ENCODE data around the gene TNRC6C. TPM values are rescaled to one million over a fixed set of nuclear protein-coding genes. Genes with fewer than 3 reads are reported as not detected.
"Not testable (repeated sequence)": the region's sequence is repeated elsewhere in the genome, so short reads cannot be mapped to it uniquely, and the experiment has no call there.

TNRC6C gene
- total and polyA plus RNA-seq, 2 experiments from 2014 or later = 10.1 to 16.6 TPM

DNA sequence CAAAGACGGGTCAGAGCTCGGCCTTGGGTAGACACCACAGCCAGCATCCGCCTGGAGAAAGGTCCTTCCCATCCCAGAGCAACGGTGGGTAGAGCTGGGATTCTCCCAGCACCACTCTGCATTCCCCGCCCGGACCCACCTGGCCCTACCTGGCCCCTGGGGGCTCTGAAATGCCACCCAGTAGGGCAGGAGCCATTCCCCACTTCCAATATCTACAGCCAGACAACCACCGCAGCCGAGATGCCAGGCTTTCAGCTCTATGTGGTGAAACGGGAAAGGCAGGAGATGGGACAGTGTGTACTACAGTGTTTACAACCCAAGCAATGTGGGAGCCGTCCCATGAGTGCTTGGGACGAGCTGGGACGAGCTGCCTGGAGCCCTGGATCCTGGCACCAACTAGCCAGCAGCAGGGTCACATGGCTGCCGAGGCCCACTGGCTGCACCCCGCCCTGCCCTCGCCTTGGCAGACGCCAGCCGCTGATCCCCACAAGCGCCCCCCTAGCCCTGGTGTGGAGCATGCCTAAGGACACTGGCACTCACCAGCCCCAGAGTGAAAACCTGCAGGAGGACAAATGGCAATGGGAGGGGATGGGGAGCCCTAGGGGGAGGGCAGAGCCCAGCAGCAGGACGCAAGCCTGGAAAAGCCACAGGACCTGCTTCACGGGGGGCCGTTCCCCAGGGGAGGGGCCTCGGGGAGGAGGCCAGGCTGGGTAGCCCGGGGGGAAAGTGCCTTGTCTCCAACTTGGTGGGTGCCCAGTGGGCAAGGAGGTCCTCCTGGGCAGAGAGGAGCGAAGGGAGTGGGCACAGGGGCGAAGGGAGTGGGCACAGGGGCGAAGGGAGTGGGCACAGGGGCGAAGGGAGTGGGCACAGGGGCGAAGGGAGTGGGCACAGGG, 156.6 kb downstream of the TNRC6C start:
- Mint-ChIP-seq H3K27me3 (ENCODE audit: insufficient read depth, low read depth, poor library complexity) (peaks cover 19% of the 10 kb centered on the region), H3K27ac (no peak overlapping the region), H3K4me3 (no peak overlapping the region), H3K4me1 (peaks cover 2% of the 10 kb centered on the region), H3K9me3 (no peaks in the 10 kb centered on the region), H3K36me3 (ENCODE audit: low read depth) (peaks cover 20% of the 10 kb centered on the region)
- Histone ChIP-seq H4K20me1 (replicated peaks; ENCODE audit: insufficient read depth) (no peaks in the 10 kb centered on the region), H3K27me3 (ENCODE audit: insufficient read depth) (no peaks in the 10 kb centered on the region), H3K9me2 (ENCODE audit: insufficient read depth) (no peaks in the 10 kb centered on the region), H3K4me2 (no peak overlapping the region), H3K27ac (ENCODE audit: low read depth) (no peak overlapping the region), H3K36me3 (ENCODE audit: insufficient read depth) (no peaks in the 10 kb centered on the region), H3F3A (replicated peaks; ENCODE audit: low read depth) (0 out of 2 replicates have a peak, but pooled peaks cover 3% of the 10 kb centered on the region), H3K4me3 (no peak overlapping the region), H3K79me2 (replicated peaks; ENCODE audit: insufficient read depth) (no peaks in the 10 kb centered on the region), H3K4me1 (ENCODE audit: insufficient read depth) (no peaks in the 10 kb centered on the region), H2AFZ (no peak overlapping the region)
- ATAC-seq = no peak
- TF ChIP-seq JUNB (IDR thresholded peaks at IDR 0.05; ENCODE audit: unreplicated experiment) (no peak), EZH2 (IDR thresholded peaks at IDR 0.05; ENCODE audit: low read depth, unreplicated experiment) (no peak)
- TF ChIP-seq, protein P1, sequence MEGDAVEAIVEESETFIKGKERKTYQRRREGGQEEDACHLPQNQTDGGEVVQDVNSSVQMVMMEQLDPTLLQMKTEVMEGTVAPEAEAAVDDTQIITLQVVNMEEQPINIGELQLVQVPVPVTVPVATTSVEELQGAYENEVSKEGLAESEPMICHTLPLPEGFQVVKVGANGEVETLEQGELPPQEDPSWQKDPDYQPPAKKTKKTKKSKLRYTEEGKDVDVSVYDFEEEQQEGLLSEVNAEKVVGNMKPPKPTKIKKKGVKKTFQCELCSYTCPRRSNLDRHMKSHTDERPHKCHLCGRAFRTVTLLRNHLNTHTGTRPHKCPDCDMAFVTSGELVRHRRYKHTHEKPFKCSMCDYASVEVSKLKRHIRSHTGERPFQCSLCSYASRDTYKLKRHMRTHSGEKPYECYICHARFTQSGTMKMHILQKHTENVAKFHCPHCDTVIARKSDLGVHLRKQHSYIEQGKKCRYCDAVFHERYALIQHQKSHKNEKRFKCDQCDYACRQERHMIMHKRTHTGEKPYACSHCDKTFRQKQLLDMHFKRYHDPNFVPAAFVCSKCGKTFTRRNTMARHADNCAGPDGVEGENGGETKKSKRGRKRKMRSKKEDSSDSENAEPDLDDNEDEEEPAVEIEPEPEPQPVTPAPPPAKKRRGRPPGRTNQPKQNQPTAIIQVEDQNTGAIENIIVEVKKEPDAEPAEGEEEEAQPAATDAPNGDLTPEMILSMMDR (conservative IDR thresholded peaks at IDR 0.05; ENCODE audit: low read depth in 2 of 2) = no peak
- TF ChIP-seq, protein P2, sequence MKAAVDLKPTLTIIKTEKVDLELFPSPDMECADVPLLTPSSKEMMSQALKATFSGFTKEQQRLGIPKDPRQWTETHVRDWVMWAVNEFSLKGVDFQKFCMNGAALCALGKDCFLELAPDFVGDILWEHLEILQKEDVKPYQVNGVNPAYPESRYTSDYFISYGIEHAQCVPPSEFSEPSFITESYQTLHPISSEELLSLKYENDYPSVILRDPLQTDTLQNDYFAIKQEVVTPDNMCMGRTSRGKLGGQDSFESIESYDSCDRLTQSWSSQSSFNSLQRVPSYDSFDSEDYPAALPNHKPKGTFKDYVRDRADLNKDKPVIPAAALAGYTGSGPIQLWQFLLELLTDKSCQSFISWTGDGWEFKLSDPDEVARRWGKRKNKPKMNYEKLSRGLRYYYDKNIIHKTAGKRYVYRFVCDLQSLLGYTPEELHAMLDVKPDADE (IDR thresholded peaks at IDR 0.05) = no peak
- no peak for DNase-seq (ENCODE audit: low spot score)

DNA sequence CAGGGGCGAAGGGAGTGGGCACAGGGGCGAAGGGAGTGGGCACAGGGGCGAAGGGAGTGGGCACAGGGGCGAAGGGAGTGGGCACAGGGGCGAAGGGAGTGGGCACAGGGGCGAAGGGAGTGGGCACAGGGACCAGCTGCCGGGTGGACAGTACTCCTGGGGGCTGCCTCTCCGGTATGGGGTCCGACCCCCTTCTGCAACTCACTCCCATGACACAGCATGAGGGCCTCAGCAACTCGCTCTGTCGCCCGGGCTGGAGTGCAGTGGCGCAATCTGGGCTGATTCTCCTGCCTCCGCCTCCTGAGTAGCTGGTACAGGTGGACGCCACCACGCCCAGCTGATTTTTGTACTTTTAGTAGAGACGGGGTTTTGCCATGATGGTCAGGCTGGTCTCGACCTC, 157.3 kb downstream of the TNRC6C start:
- peaks cover 16% of the 10 kb centered on the region; the same call in 2 of the 3 replicates for H3K36me3 Mint-ChIP-seq (ENCODE audit: low read depth)
- not testable (repeated sequence) for ATAC-seq; H3K27ac ChIP-seq (ENCODE audit: low read depth); H3K36me3 ChIP-seq (ENCODE audit: insufficient read depth); H2AFZ ChIP-seq; H4K20me1 ChIP-seq (replicated peaks; ENCODE audit: insufficient read depth); H3K79me2 ChIP-seq (replicated peaks; ENCODE audit: insufficient read depth); H3K4me1 Mint-ChIP-seq; DNase-seq (ENCODE audit: low spot score); H3K27me3 ChIP-seq (ENCODE audit: insufficient read depth); H3K9me3 Mint-ChIP-seq; H3K4me2 ChIP-seq; H3K4me1 ChIP-seq (ENCODE audit: insufficient read depth); H3K9me2 ChIP-seq (ENCODE audit: insufficient read depth); H3F3A ChIP-seq (replicated peaks; ENCODE audit: low read depth); H3K4me3 Mint-ChIP-seq; H3K27ac Mint-ChIP-seq; H3K4me3 ChIP-seq
- H3K27me3 Mint-ChIP-seq (ENCODE audit: insufficient read depth, low read depth, poor library complexity) = peaks cover 21% of the 10 kb centered on the region

DNA sequence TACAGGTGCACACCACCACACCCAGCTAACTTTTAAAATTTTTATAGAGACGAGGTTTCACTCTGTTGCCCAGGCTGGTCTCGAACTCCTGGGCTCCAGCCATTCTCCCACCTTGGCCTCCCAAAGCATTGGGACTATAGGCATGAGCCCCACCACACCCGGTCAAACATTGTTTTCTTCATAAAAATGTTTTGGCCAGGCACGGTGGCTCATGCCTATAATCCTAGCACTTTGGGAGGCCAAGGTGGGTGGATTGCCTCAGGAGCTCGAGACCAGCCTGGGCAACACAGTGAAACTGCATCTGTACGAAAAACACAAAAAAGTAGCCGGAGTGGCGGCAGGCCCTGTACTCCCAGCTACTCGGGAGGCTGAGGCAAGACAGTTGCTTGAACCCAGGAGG, 157.9 kb downstream of the TNRC6C start:
- H4K20me1 ChIP-seq (replicated peaks; ENCODE audit: insufficient read depth) = no peaks in the 10 kb centered on the region
- no peaks in the 10 kb centered on the region for H3K4me1 ChIP-seq (ENCODE audit: insufficient read depth)
- H3K9me3 Mint-ChIP-seq = no peaks in the 10 kb centered on the region
- H3K79me2 ChIP-seq (replicated peaks; ENCODE audit: insufficient read depth) = no peaks in the 10 kb centered on the region
- H3K36me3 ChIP-seq (ENCODE audit: insufficient read depth) = no peaks in the 10 kb centered on the region
- ATAC-seq (no peak), DNase-seq (ENCODE audit: low spot score) (no peak)
- no peak overlapping the region for H3K4me3 Mint-ChIP-seq
- H3F3A ChIP-seq (replicated peaks; ENCODE audit: low read depth) = 0 out of 2 replicates have a peak, but pooled peaks cover 3% of the 10 kb centered on the region
- no peaks in the 10 kb centered on the region for H3K9me2 ChIP-seq (ENCODE audit: insufficient read depth)
- peaks cover 14% of the 10 kb centered on the region for H3K36me3 Mint-ChIP-seq (ENCODE audit: low read depth)
- no peak overlapping the region for H3K27ac ChIP-seq (ENCODE audit: low read depth)
- no peak overlapping the region for H3K4me3 ChIP-seq
- H2AFZ ChIP-seq = no peak overlapping the region
- H3K27me3 ChIP-seq (ENCODE audit: insufficient read depth) = no peaks in the 10 kb centered on the region
- no peak overlapping the region for H3K27ac Mint-ChIP-seq
- H3K4me1 Mint-ChIP-seq = peaks cover 2% of the 10 kb centered on the region
- peaks cover 16% of the 10 kb centered on the region for H3K27me3 Mint-ChIP-seq (ENCODE audit: insufficient read depth, low read depth, poor library complexity)
- no peak overlapping the region for H3K4me2 ChIP-seq
- TF ChIP-seq EZH2 (IDR thresholded peaks at IDR 0.05; ENCODE audit: low read depth, unreplicated experiment) = no peak
- TF ChIP-seq NANOG (IDR thresholded peaks at IDR 0.05; ENCODE audit: borderline replicate concordance) = no peak
- no peak for TF ChIP-seq JUNB (IDR thresholded peaks at IDR 0.05; ENCODE audit: unreplicated experiment)
- TF ChIP-seq, protein P3, sequence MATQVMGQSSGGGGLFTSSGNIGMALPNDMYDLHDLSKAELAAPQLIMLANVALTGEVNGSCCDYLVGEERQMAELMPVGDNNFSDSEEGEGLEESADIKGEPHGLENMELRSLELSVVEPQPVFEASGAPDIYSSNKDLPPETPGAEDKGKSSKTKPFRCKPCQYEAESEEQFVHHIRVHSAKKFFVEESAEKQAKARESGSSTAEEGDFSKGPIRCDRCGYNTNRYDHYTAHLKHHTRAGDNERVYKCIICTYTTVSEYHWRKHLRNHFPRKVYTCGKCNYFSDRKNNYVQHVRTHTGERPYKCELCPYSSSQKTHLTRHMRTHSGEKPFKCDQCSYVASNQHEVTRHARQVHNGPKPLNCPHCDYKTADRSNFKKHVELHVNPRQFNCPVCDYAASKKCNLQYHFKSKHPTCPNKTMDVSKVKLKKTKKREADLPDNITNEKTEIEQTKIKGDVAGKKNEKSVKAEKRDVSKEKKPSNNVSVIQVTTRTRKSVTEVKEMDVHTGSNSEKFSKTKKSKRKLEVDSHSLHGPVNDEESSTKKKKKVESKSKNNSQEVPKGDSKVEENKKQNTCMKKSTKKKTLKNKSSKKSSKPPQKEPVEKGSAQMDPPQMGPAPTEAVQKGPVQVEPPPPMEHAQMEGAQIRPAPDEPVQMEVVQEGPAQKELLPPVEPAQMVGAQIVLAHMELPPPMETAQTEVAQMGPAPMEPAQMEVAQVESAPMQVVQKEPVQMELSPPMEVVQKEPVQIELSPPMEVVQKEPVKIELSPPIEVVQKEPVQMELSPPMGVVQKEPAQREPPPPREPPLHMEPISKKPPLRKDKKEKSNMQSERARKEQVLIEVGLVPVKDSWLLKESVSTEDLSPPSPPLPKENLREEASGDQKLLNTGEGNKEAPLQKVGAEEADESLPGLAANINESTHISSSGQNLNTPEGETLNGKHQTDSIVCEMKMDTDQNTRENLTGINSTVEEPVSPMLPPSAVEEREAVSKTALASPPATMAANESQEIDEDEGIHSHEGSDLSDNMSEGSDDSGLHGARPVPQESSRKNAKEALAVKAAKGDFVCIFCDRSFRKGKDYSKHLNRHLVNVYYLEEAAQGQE (IDR thresholded peaks at IDR 0.05; ENCODE audit: unreplicated experiment) = no peak

Data from GM23338 (cell line).